Fibroblast of lung (primary cell): ENCODE measurements around the gene LSAMP. TPM values are rescaled to one million over a fixed set of nuclear protein-coding genes. Genes with fewer than 3 reads are reported as not detected.
A peak's percentile ranks its signal among the peaks of the same experiment; 100 is the strongest.

Experiments used
- DNase-seq, 2 donors: peaks; one replicate each; pipeline versions ENCODE4 v3.0.0 to v3.0.0-alpha.2; 2010; ENCODE audit warnings: low read depth in 2 of 2
- H2AFZ ChIP-seq: 2 replicates; pipeline ENCODE4 v1.5.1; 2012; ENCODE audit warnings: low read length, control low read depth, inconsistent platforms
- H3K27ac ChIP-seq: 2 replicates; pipeline ENCODE4 v1.5.1; 2011; ENCODE audit warnings: low read length, control low read depth; ENCODE audit not compliant: insufficient read depth
- H3K27me3 ChIP-seq: 2 replicates; pipeline ENCODE4 v1.5.1; 2011; ENCODE audit warnings: mild to moderate bottlenecking, low read length; ENCODE audit not compliant: control insufficient read depth, insufficient read depth
- H3K36me3 ChIP-seq: 2 replicates; pipeline ENCODE4 v1.5.1; 2011; ENCODE audit warnings: low read length; ENCODE audit not compliant: control insufficient read depth, insufficient read depth
- H3K4me1 ChIP-seq: 2 replicates; pipeline ENCODE4 v1.5.1; 2011; ENCODE audit warnings: low read length; ENCODE audit not compliant: control insufficient read depth, insufficient read depth; ENCODE audit errors: extremely low read depth
- H3K4me2 ChIP-seq: 2 replicates; pipeline ENCODE4 v1.5.1; 2011; ENCODE audit warnings: low read length, control low read depth; ENCODE audit not compliant: insufficient read depth; ENCODE audit errors: extremely low read depth
- H3K4me3 ChIP-seq, 4 experiments: fragments of 200-600 bp in 1 of 4; sonication (generic) in 1 of 4; replicated peaks in 1 of 4; 2 replicates each; pipeline ENCODE4 v1.5.1; 2011 to 2016; ENCODE audit warnings: low read length in 4 of 4, low read depth in 3 of 4, mild to moderate bottlenecking in 3 of 4, control low read depth in 2 of 4, inconsistent platforms in 1 of 4, mixed read lengths in 1 of 4; ENCODE audit not compliant: insufficient read depth in 1 of 4; ENCODE audit errors: control extremely low read depth in 1 of 4
- H3K79me2 ChIP-seq: 2 replicates; pipeline ENCODE4 v1.5.1; 2012; ENCODE audit warnings: mild to moderate bottlenecking, low read length, inconsistent platforms; ENCODE audit not compliant: control insufficient read depth, insufficient read depth
- H3K9ac ChIP-seq: 2 replicates; pipeline ENCODE4 v1.5.1; 2011; ENCODE audit warnings: mild to moderate bottlenecking, low read length, control low read depth; ENCODE audit not compliant: insufficient read depth
- H3K9me3 ChIP-seq: 2 replicates; pipeline ENCODE4 v1.5.1; 2012; ENCODE audit warnings: low read depth, low read length; ENCODE audit not compliant: control insufficient read depth, insufficient read depth
- H4K20me1 ChIP-seq: 2 replicates; pipeline ENCODE4 v1.5.1; 2011; ENCODE audit warnings: low read length; ENCODE audit not compliant: control insufficient read depth, insufficient read depth; ENCODE audit errors: extremely low read depth
- CTCF ChIP-seq, 2 donors: IDR thresholded peaks in 1 of 2; conservative IDR thresholded peaks in 1 of 2; 1 replicate in 1 of 2; 2 replicates in 1 of 2; pipeline ENCODE4 v1.5.1; 2011 to 2012; ENCODE audit warnings: low read length in 2 of 2, control low read depth in 1 of 2, inconsistent platforms in 1 of 2, low read depth in 1 of 2, mild to moderate bottlenecking in 1 of 2
- EZH2 ChIP-seq: IDR thresholded peaks from 2 replicates; pipeline ENCODE4 v1.5.1; 2012; ENCODE audit warnings: low read length, control low read depth, mild to moderate bottlenecking; ENCODE audit errors: missing control alignments
- polyA plus RNA-seq, 2 donors: library from polyadenylated mRNA; depleted of rRNA in 1 of 2; stranded (reverse) in 1 of 2; unstranded in 1 of 2; fragments of >200 nt; gene quantifications; 2 replicates each; pipeline ENCODE4 v1.2.1, GENCODE V29; 2011 to 2012; ENCODE audit warnings: missing spikeins in 1 of 2
- total RNA-seq: library from RNA; depleted of rRNA; stranded (reverse); fragments of >200 nt; gene quantifications from 2 replicates; pipeline ENCODE4 v1.2.1, GENCODE V29; 2014

LSAMP gene
- total and polyA plus RNA-seq, 2 donors (not counting 1 experiment from before 2014, with no cell fraction given), result 4.8 to 5.9 TPM

DNA sequence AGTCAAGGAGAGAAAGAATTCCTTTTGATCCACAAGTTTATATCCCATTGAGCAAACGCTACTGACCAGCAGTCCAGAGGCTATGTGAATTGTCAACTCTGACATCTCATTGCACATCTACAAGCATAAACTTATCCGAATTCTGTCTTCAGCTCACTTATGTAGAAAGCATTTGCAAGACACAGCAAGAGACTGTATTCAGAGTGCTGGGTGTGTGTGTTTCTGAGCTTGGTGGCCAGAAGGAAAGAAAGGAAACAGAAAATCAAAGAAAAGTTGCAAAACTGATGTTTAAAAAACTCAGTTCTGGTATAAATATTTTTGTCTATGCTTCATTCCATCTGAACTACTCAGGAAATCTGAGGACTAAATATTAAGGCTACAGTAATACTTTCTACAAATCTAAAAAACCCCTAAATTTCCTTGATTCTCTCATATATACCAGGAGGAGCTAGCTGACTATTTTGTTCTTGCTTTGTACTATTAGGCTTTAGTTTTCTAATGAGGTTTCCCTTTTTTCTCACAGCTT is 45.5 kb downstream of the LSAMP start:
- Histone ChIP-seq H3K4me1 (no peaks in the 10 kb centered on the region), H4K20me1 (no peaks in the 10 kb centered on the region), H3K4me2 (no peak overlapping the region), H2AFZ (no peak overlapping the region), H3K4me3 (no peak overlapping the region), H3K27me3 (no peaks in the 10 kb centered on the region), H3K79me2 (no peaks in the 10 kb centered on the region), H3K9ac (no peak overlapping the region), H3K9me3 (no peaks in the 10 kb centered on the region), H3K36me3 (no peaks in the 10 kb centered on the region), H3K27ac (no peak overlapping the region)
- TF ChIP-seq CTCF (conservative IDR thresholded peaks at IDR 0.05 in 1 of 2, IDR thresholded peaks at IDR 0.05 in 1 of 2; ENCODE audit: low read depth in 1 of 2, low read length in 2 of 2) (no peak), EZH2 (no peak)
- DNase-seq, result peak in 1 of 2 donors; percentile 11

DNA sequence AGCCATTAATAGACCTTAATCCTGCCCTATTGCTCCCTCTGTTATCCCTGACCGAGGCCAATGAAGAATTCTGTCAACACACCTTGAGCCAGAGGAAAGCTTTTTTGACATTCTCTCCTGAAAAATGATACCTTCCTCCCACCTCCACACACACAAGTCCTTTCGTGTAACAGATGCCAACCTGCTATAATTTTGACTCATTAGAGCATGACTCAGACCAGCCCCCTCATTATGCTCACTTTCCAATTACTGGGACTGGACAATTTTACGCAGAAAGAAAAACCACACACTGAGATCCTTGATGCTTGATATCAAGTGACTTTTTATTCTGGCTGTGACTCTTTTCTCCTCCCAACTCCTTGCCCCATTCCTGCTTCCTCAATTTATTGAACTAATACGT is 50.9 kb downstream of the LSAMP start:
- Histone ChIP-seq H3K9ac (no peak overlapping the region), H3K4me1 (no peaks in the 10 kb centered on the region), H3K79me2 (no peaks in the 10 kb centered on the region), H3K4me3 (no peak overlapping the region), H3K27ac (no peak overlapping the region), H3K9me3 (no peaks in the 10 kb centered on the region), H3K4me2 (no peak overlapping the region), H4K20me1 (no peaks in the 10 kb centered on the region), H2AFZ (no peak overlapping the region), H3K27me3 (no peaks in the 10 kb centered on the region), H3K36me3 (no peaks in the 10 kb centered on the region)
- TF ChIP-seq CTCF (conservative IDR thresholded peaks at IDR 0.05 in 1 of 2, IDR thresholded peaks at IDR 0.05 in 1 of 2; ENCODE audit: low read depth in 1 of 2, low read length in 2 of 2) (no peak), EZH2 (no peak)
- peak in 1 of 2 donors; percentile 58 for DNase-seq

- Histone ChIP-seq H3K36me3 (no peaks in the 10 kb centered on the region), H3K27me3 (no peaks in the 10 kb centered on the region), H3K9me3 (no peaks in the 10 kb centered on the region), H3K4me2 (no peak overlapping the region), H3K9ac (no peak overlapping the region), H4K20me1 (no peaks in the 10 kb centered on the region), H2AFZ (no peak overlapping the region), H3K4me1 (no peaks in the 10 kb centered on the region), H3K4me3 (no peak overlapping the region), H3K27ac (no peak overlapping the region), H3K79me2 (no peaks in the 10 kb centered on the region)
- DNase-seq, result no peak
- TF ChIP-seq EZH2, result no peak
- TF ChIP-seq CTCF (conservative IDR thresholded peaks at IDR 0.05 in 1 of 2, IDR thresholded peaks at IDR 0.05 in 1 of 2; ENCODE audit: low read depth in 1 of 2, low read length in 2 of 2), result no peak
These were observed 52.1 kb downstream of the LSAMP start for GRCh38 chr3:116393199-116393598.
